IMR-90 (cell line): ENCODE data around the gene CATSPERB. TPM values are rescaled to one million over a fixed set of nuclear protein-coding genes. Genes with fewer than 3 reads are reported as not detected.
A peak's percentile ranks its signal among the peaks of the same experiment; 100 is the strongest.

Source experiments
- ATAC-seq: fragments of 200-7000 bp; cut with Tn5 transposase; 2 replicates; pipeline ENCODE4 v1.9.1; 2020; ENCODE audit warnings: low read depth, mild to moderate bottlenecking, moderate library complexity
- BruUV-seq: library from RNA; stranded (reverse); fragments of 400-500 nt; replicated peaks from 2 replicates; lab custom pipeline; 2021; lab: Mats Ljungman, UMichigan
- CTCF ChIA-PET: fragments of 300-600 bp; formaldehyde crosslinking; extraction: SDS; loops from one replicate; lab custom pipeline; 2021; ENCODE audit warnings: antibody characterized with exemption; lab: Yijun Ruan, JAX
- POLR2A ChIA-PET: fragments of 300-600 bp; sonication (Branson Sonifier 250); formaldehyde crosslinking; loops from one replicate; lab custom pipeline; 2022; ENCODE audit warnings: antibody characterized with exemption; ENCODE audit not compliant: unreplicated experiment; lab: Charles Lee
- DNase-seq: peaks from one replicate; pipeline ENCODE4 v3.0.0; 2013
- H2AFZ ChIP-seq: replicated peaks from 2 replicates; pipeline ENCODE3; 2013; ENCODE audit warnings: low read length, mild to moderate bottlenecking; ENCODE audit not compliant: poor library complexity
- H2AK5ac ChIP-seq: 2 replicates; pipeline ENCODE4 v1.6.1; 2013; ENCODE audit warnings: low read depth, low read length, inconsistent platforms
- H2AK9ac ChIP-seq: replicated peaks from 2 replicates; pipeline ENCODE3; 2013; ENCODE audit warnings: mild to moderate bottlenecking, low read depth, low read length, moderate library complexity; ENCODE audit not compliant: poor library complexity
- H2BK120ac ChIP-seq: 2 replicates; pipeline ENCODE4 v1.6.1; 2013; ENCODE audit warnings: low read depth, low read length, inconsistent platforms
- H2BK15ac ChIP-seq: 3 replicates; pipeline ENCODE4 v1.6.1; 2013; ENCODE audit warnings: low read depth, low read length, inconsistent platforms
- H2BK20ac ChIP-seq: 2 replicates; pipeline ENCODE4 v1.6.1; 2013; ENCODE audit warnings: low read depth, mild to moderate bottlenecking, inconsistent platforms, low read length, moderate library complexity
- H2BK5ac ChIP-seq: 2 replicates; pipeline ENCODE4 v1.6.1; 2013; ENCODE audit warnings: mild to moderate bottlenecking, low read depth, low read length, inconsistent platforms; ENCODE audit not compliant: poor library complexity, severe bottlenecking
- H3K14ac ChIP-seq: replicated peaks from 2 replicates; pipeline ENCODE4 v1.6.1; 2013; ENCODE audit warnings: low read depth, low read length, inconsistent platforms
- H3K18ac ChIP-seq: 2 replicates; pipeline ENCODE4 v1.6.1; 2013; ENCODE audit warnings: low read depth, low read length, control low read depth
- H3K23ac ChIP-seq: 2 replicates; pipeline ENCODE4 v1.6.1; 2013; ENCODE audit warnings: low read depth, low read length, inconsistent platforms
- H3K27ac ChIP-seq: 2 replicates; pipeline ENCODE4 v1.5.1; 2013; ENCODE audit warnings: mild to moderate bottlenecking, control low read depth, low read length; ENCODE audit not compliant: insufficient read depth
- H3K27me3 ChIP-seq: 2 replicates; pipeline ENCODE4 v1.6.1; 2013; ENCODE audit warnings: low read length; ENCODE audit not compliant: control insufficient read depth, insufficient read depth
- H3K36me3 ChIP-seq: 2 replicates; pipeline ENCODE4 v1.6.1; 2013; ENCODE audit warnings: low read length, mixed read lengths; ENCODE audit not compliant: control insufficient read depth, insufficient read depth
- H3K4ac ChIP-seq: 2 replicates; pipeline ENCODE4 v1.6.1; 2013; ENCODE audit warnings: low read depth, low read length, inconsistent platforms
- H3K4me1 ChIP-seq: 2 replicates; pipeline ENCODE4 v1.6.1; 2013; ENCODE audit warnings: low read length, mixed read lengths; ENCODE audit not compliant: control insufficient read depth, insufficient read depth
- H3K4me2 ChIP-seq: 2 replicates; pipeline ENCODE4 v1.6.1; 2013; ENCODE audit warnings: low read depth, mild to moderate bottlenecking, control low read depth, low read length, moderate library complexity
- H3K4me3 ChIP-seq: 2 replicates; pipeline ENCODE4 v1.5.1; 2013; ENCODE audit warnings: low read depth, mild to moderate bottlenecking, control low read depth, low read length, moderate library complexity; ENCODE audit not compliant: insufficient read depth
- H3K56ac ChIP-seq: 2 replicates; pipeline ENCODE4 v1.6.1; 2013; ENCODE audit warnings: low read length, inconsistent platforms; ENCODE audit not compliant: insufficient read depth; ENCODE audit errors: extremely low read depth
- H3K79me1 ChIP-seq, 2 experiments: 2 replicates each; pipeline ENCODE4 v1.6.1; 2013; ENCODE audit warnings: low read length in 2 of 2, inconsistent platforms in 1 of 2, low read depth in 1 of 2
- H3K9ac ChIP-seq: 2 replicates; pipeline ENCODE4 v1.6.1; 2013; ENCODE audit warnings: low read depth, low read length, control low read depth
- H3K9me1 ChIP-seq: 2 replicates; pipeline ENCODE4 v1.6.1; 2013; ENCODE audit warnings: low read length, inconsistent platforms; ENCODE audit not compliant: insufficient read depth
- H3K9me3 ChIP-seq: 2 replicates; pipeline ENCODE4 v1.6.1; 2013; ENCODE audit warnings: low read length; ENCODE audit not compliant: control insufficient read depth, insufficient read depth
- H4K20me1 ChIP-seq: 2 replicates; pipeline ENCODE4 v1.6.1; 2013; ENCODE audit warnings: low read length, inconsistent platforms; ENCODE audit not compliant: insufficient read depth
- H4K5ac ChIP-seq: 2 replicates; pipeline ENCODE4 v1.6.1; 2013; ENCODE audit warnings: mild to moderate bottlenecking, low read depth, low read length, control low read depth
- H4K8ac ChIP-seq, 2 experiments: 2 replicates each; pipeline ENCODE4 v1.6.1; 2013; ENCODE audit warnings: low read depth in 2 of 2, low read length in 2 of 2, control low read depth in 1 of 2, inconsistent platforms in 1 of 2
- H4K91ac ChIP-seq: 2 replicates; pipeline ENCODE4 v1.6.1; 2013; ENCODE audit warnings: low read depth, low read length, inconsistent platforms; ENCODE audit not compliant: insufficient read depth
- FOS ChIP-seq: fragments of 150-350 bp; IDR thresholded peaks from 2 replicates; pipeline ENCODE4 v1.6.1; 2016; ENCODE audit warnings: low read depth, low read length
- MAFK ChIP-seq: IDR thresholded peaks from 2 replicates; pipeline ENCODE4 v1.6.1; 2012; ENCODE audit warnings: low read depth, low read length, improper control_type of control experiment
- WGBS, 2 experiments: methylation state at CpG; one replicate each; pipeline versions ENCODE4 v1.1.5 to v1.1.7; 2013; ENCODE audit warnings: missing lambda C conversion rate in 2 of 2; ENCODE audit not compliant: insufficient read length in 1 of 2; ENCODE audit errors: extremely low coverage in 2 of 2; 5-methylcytosine and 5-hydroxymethylcytosine counted together
- dilution Hi-C: fragments of 300-500 bp; cut with HindIII; formaldehyde crosslinking; loops from one replicate; pipeline ENCODE4 v1.14.3; 2018; ENCODE audit warnings: low sequenced_read_pairs; ENCODE audit not compliant: unreplicated experiment
- in situ Hi-C: fragments of 300-500 bp; cut with MboI; formaldehyde crosslinking; loops from 3 replicates; pipeline ENCODE4 v1.14.3; 2019; ENCODE audit warnings: low sequenced_read_pairs, inconsistent platforms, mixed read lengths
- intact Hi-C: fragments of 100-400 bp; cut with micrococcal nuclease; formaldehyde crosslinking; loops from 2 replicates; pipeline ENCODE4 v1.10.0; 2022
- polyA plus RNA-seq, 3 experiments: library from polyadenylated mRNA; depleted of rRNA; stranded (reverse); fragments of >200 nt; gene quantifications; 2 replicates each; pipeline ENCODE4 v1.2.3, GENCODE V29; 2012; ENCODE audit warnings: low replicate concordance in 1 of 3
- total RNA-seq: library from RNA; depleted of rRNA; stranded (reverse); fragments of >200 nt; gene quantifications from 2 replicates; pipeline ENCODE4 v1.2.3, GENCODE V29; 2012

CATSPERB gene
- total and polyA plus RNA-seq, 2 of the 4 experiments (the other 2 are of a cell fraction) = not detected

DNA sequence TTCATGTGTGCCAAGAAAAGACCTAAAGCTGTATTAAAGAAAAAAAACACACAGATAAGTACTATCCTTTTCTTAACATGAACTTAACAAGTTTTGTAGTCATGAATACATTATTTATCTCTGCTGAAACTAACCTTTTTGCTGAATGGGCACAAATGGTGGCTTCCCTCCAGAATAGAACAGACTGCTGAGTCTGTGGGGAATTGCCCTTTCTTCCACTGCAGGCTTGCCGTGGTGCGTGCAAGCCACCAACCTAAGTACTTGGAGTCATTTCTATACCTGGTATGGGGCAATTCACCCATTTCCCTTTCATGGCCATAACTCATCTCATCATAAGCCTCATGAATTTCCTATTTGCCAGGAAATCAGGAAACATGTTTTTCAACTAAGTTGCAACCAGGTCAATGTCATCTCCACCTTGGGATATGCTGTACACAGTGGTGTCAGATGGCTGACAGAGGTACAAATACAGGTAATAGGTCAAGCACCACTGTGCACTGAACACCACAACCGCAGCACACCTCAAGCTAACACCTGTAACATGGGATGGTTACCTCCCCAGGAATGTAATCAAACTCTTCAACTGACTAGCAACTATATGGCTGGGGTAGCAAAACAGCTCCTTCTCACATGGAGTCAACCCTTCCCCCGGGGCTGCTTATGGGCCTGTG is 49.9 kb downstream of the CATSPERB start:
- Histone ChIP-seq H3K18ac (no peak overlapping the region), H4K91ac (no peak overlapping the region), H3K14ac (no peak overlapping the region), H3K9ac (no peak overlapping the region), H2AK9ac (no peak overlapping the region), H4K8ac (no peak overlapping the region), H4K20me1 (no peaks in the 10 kb centered on the region), H4K5ac (no peak overlapping the region), H3K4me1 (no peaks in the 10 kb centered on the region), H2AFZ (no peak overlapping the region), H2AK5ac (no peak overlapping the region), H2BK5ac (no peak overlapping the region), H2BK15ac (no peak overlapping the region), H3K9me3 (no peaks in the 10 kb centered on the region), H3K9me1 (no peaks in the 10 kb centered on the region), H2BK20ac (no peak overlapping the region), H3K79me1 (no peaks in the 10 kb centered on the region), H3K4me2 (no peak overlapping the region), H3K27ac (no peak overlapping the region), H3K36me3 (no peaks in the 10 kb centered on the region), H3K56ac (no peak overlapping the region), H2BK120ac (no peak overlapping the region), H3K27me3 (no peaks in the 10 kb centered on the region), H3K23ac (no peak overlapping the region), H3K4ac (no peak overlapping the region), H3K4me3 (no peak overlapping the region)
- POLR2A ChIA-PET = no interaction called here
- TF ChIP-seq FOS = no peak
- peak; percentile 75 for TF ChIP-seq MAFK
- in situ Hi-C loops = no loop called here
- no peak for ATAC-seq
- CTCF ChIA-PET = no interaction called here
- no peak for DNase-seq
- 50% methylated on average over 2 of the region's 4 CpGs; no CpG with 5 or more reads in 1 of the 2 experiments for WGBS, 2 experiments
- dilution Hi-C loops = no loop called here
- no TSS peak for BruUV-seq
- intact Hi-C loops = no loop called here
